HepG2 (cell line): ENCODE results near the gene TWNK. TPM values are rescaled to one million over a fixed set of nuclear protein-coding genes. Genes with fewer than 3 reads are reported as not detected.
A peak's percentile ranks its signal among the peaks of the same experiment; 100 is the strongest.

ENCODE experiments used
- ARID4A ChIP-seq: sonication (generic); formaldehyde crosslinking; IDR thresholded peaks from 2 replicates; pipeline ENCODE4 v1.5.0; 2020; ENCODE audit warnings: mild to moderate bottlenecking, missing genetic modification reagents, borderline replicate concordance
- ATF3 ChIP-seq: sonication (generic); formaldehyde crosslinking; IDR thresholded peaks from 2 replicates; pipeline ENCODE4 v1.4.0; 2020; ENCODE audit warnings: missing genetic modification reagents
- DPF2 ChIP-seq: sonication (generic); formaldehyde crosslinking; IDR thresholded peaks from 2 replicates; pipeline ENCODE4 v1.4.0; 2020; ENCODE audit warnings: mild to moderate bottlenecking, low read depth, missing genetic modification reagents, borderline replicate concordance
- FIP1L1 ChIP-seq: fragments of 200-400 bp; formaldehyde crosslinking; IDR thresholded peaks from 2 replicates; pipeline ENCODE4 v1.6.1; 2018; ENCODE audit warnings: low read depth, mild to moderate bottlenecking, low read length, moderate library complexity, borderline replicate concordance; ENCODE audit not compliant: insufficient read depth
- GZF1 ChIP-seq: sonication (generic); formaldehyde crosslinking; IDR thresholded peaks from 2 replicates; pipeline ENCODE4 v1.5.1; 2020; ENCODE audit warnings: mild to moderate bottlenecking, missing genetic modification reagents
- MBD4 ChIP-seq: IDR thresholded peaks from 2 replicates; pipeline ENCODE4 v1.6.1; 2012; ENCODE audit warnings: low read length, inconsistent platforms, borderline replicate concordance
- MLLT10 ChIP-seq: sonication (generic); formaldehyde crosslinking; IDR thresholded peaks from 2 replicates; pipeline ENCODE4 v1.4.0; 2020; ENCODE audit warnings: missing genetic modification reagents
- MYC ChIP-seq: sonication (generic); formaldehyde crosslinking; IDR thresholded peaks from 2 replicates; pipeline ENCODE4 v1.9.0; 2021; ENCODE audit warnings: missing genetic modification reagents, borderline replicate concordance
- POLR2AphosphoS2 ChIP-seq: IDR thresholded peaks from 2 replicates; pipeline ENCODE4 v1.6.1; 2011; ENCODE audit warnings: low read depth, low read length, improper control_type of control experiment
- SP4 ChIP-seq: sonication (generic); formaldehyde crosslinking; IDR thresholded peaks from 2 replicates; pipeline ENCODE4 v1.8.1; 2023; ENCODE audit warnings: mild to moderate bottlenecking, missing genetic modification reagents
- TEAD3 ChIP-seq: optimal IDR thresholded peaks from 2 replicates; pipeline ENCODE3; 2016; ENCODE audit warnings: borderline replicate concordance
- ZBTB37 ChIP-seq: sonication (generic); formaldehyde crosslinking; IDR thresholded peaks from 2 replicates; pipeline ENCODE4 v1.4.0; 2020; ENCODE audit warnings: mild to moderate bottlenecking, missing genetic modification reagents
- ZBTB38 ChIP-seq: sonication (generic); formaldehyde crosslinking; IDR thresholded peaks from 2 replicates; pipeline ENCODE4 v1.5.1; 2020; ENCODE audit warnings: mild to moderate bottlenecking, missing genetic modification reagents
- ZNF260 ChIP-seq: sonication (generic); formaldehyde crosslinking; IDR thresholded peaks from 2 replicates; pipeline ENCODE4 v1.4.0; 2020; ENCODE audit warnings: missing genetic modification reagents, low read depth, mild to moderate bottlenecking, borderline replicate concordance
- ZNF382 ChIP-seq: sonication (generic); formaldehyde crosslinking; IDR thresholded peaks from 2 replicates; pipeline ENCODE4 v1.5.0; 2020; ENCODE audit warnings: missing genetic modification reagents, mild to moderate bottlenecking, borderline replicate concordance
- polyA plus RNA-seq, 8 experiments: library from polyadenylated mRNA; depleted of rRNA in 3 of 8; stranded (reverse) in 7 of 8; unstranded in 1 of 8; fragments of >200 nt; fragmentation: Illumina TruSeq in 4 of 8; extraction: Trizol in 4 of 8; gene quantifications; 2 replicates each; pipeline versions ENCODE4 v1.2.1 to v1.2.3, GENCODE V29; 2011 to 2016; ENCODE audit warnings: low read depth in 4 of 8, missing spikeins in 1 of 8, mixed read lengths in 1 of 8; ENCODE audit not compliant: insufficient read depth in 1 of 8
- total RNA-seq, 5 experiments: library from RNA; depleted of rRNA; stranded (reverse); fragments of >200 nt; fragmentation: Illumina TruSeq; extraction: Trizol; gene quantifications; 2 replicates each; pipeline ENCODE4 v1.2.3, GENCODE V29; 2016; ENCODE audit warnings: low read depth in 1 of 5
- TF ChIP-seq, protein P1 (sequence below): IDR thresholded peaks from 2 replicates; pipeline ENCODE4 v1.6.1; 2016; ENCODE audit warnings: missing biosample characterization, missing genetic modification reagents, low read depth
- TF ChIP-seq, protein P2 (sequence below): sonication (generic); formaldehyde crosslinking; IDR thresholded peaks from 2 replicates; pipeline ENCODE4 v1.5.0; 2020; ENCODE audit warnings: mild to moderate bottlenecking, missing genetic modification reagents
- TF ChIP-seq, protein P3 (sequence below): sonication (generic); formaldehyde crosslinking; IDR thresholded peaks from 2 replicates; pipeline ENCODE4 v1.8.1; 2022; ENCODE audit warnings: mild to moderate bottlenecking, missing genetic modification reagents

The TWNK gene
- total and polyA plus RNA-seq, 2 of the 13 experiments (the other 11 are each of a cell fraction or from before 2014, with no cell fraction given): 10.7 to 16.5 TPM

DNA sequence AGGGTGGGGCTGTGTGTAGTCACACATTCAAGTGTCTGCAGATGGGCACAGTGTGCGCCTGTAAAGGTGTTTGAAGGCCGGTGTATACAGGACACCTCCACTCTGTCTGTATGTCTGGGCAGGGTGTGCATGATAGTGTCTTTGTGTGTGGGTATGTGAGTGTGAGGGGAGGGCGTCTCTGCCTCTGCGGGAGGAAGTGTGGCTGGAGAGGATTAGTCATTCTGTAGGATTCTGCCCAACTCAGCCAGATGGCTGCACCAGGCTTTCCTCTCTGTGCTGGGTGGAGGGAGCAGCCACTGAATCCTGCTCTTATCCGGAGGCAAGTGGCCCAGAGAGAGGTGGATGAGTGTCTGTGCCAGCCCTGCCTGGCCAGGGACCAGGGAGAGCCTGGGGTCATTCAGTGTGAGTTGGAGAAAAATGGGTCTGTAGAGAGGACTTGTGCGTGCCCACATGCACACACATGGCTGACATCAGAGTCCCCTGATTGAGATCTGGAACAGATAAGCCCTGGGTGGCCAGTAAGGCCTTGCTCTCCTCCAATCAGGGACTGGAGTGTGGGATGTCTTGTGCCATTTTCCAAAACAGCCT is 45.4 kb downstream of the TWNK start (continued):
- TF ChIP-seq ARID4A (no peak), TEAD3 (peak; percentile 7), MBD4 (no peak), ATF3 (CRISPR knock-in tag) (peak; percentile 44; the same call in 1 of the 2 replicates), GZF1 (CRISPR knock-in tag) (no peak), ZBTB38 (CRISPR knock-in tag) (peak; percentile 59; the same call in 1 of the 2 replicates), FIP1L1 (no peak), SP4 (CRISPR knock-in tag) (no peak), ZBTB37 (CRISPR knock-in tag) (no peak), MLLT10 (CRISPR knock-in tag) (no peak), DPF2 (CRISPR knock-in tag) (peak; percentile 47; the same call in 1 of the 2 replicates), ZNF260 (CRISPR knock-in tag) (no peak), ZNF382 (CRISPR knock-in tag) (no peak), POLR2AphosphoS2 (no peak), MYC (0 out of 2 replicates have a peak, but pooled peaks have one; percentile 0)
- TF ChIP-seq, protein P1, sequence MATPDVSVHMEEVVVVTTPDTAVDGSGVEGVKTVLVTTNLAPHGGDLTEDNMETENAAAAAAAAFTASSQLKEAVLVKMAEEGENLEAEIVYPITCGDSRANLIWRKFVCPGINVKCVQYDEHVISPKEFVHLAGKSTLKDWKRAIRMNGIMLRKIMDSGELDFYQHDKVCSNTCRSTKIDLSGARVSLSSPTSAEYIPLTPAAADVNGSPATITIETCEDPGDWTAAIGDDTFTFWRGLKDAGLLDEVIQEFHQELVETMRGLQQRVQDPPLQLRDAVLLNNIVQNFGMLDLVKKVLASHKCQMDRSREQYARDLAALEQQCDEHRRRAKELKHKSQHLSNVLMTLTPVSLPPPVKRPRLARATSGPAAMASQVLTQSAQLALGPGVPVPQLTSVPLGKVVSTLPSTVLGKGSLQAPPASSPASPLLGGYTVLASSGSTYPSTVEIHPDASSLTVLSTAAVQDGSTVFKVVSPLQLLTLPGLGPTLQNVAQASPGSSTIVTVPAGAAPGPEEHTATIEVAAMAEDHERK: no peak
- TF ChIP-seq, protein P2, sequence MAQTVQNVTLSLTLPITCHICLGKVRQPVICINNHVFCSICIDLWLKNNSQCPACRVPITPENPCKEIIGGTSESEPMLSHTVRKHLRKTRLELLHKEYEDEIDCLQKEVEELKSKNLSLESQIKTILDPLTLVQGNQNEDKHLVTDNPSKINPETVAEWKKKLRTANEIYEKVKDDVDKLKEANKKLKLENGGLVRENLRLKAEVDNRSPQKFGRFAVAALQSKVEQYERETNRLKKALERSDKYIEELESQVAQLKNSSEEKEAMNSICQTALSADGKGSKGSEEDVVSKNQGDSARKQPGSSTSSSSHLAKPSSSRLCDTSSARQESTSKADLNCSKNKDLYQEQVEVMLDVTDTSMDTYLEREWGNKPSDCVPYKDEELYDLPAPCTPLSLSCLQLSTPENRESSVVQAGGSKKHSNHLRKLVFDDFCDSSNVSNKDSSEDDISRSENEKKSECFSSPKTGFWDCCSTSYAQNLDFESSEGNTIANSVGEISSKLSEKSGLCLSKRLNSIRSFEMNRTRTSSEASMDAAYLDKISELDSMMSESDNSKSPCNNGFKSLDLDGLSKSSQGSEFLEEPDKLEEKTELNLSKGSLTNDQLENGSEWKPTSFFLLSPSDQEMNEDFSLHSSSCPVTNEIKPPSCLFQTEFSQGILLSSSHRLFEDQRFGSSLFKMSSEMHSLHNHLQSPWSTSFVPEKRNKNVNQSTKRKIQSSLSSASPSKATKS (CRISPR knock-in tag): no peak
- TF ChIP-seq, protein P3, sequence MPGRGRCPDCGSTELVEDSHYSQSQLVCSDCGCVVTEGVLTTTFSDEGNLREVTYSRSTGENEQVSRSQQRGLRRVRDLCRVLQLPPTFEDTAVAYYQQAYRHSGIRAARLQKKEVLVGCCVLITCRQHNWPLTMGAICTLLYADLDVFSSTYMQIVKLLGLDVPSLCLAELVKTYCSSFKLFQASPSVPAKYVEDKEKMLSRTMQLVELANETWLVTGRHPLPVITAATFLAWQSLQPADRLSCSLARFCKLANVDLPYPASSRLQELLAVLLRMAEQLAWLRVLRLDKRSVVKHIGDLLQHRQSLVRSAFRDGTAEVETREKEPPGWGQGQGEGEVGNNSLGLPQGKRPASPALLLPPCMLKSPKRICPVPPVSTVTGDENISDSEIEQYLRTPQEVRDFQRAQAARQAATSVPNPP (CRISPR knock-in tag): no peak
